PC-9 (cell line): Measurements from ENCODE around the gene CANX. TPM values are rescaled to one million over a fixed set of nuclear protein-coding genes. Genes with fewer than 3 reads are reported as not detected.

Experiments used
- BruUV-seq: library from RNA; stranded (reverse); fragments of 400-500 nt; replicated peaks from 2 replicates; lab custom pipeline; 2021; lab: Mats Ljungman, UMichigan
- CTCF ChIA-PET: fragments of 300-600 bp; sonication (Branson Sonifier 250); formaldehyde crosslinking; loops from one replicate; lab custom pipeline; 2022; ENCODE audit warnings: antibody characterized with exemption; lab: Charles Lee
- POLR2A ChIA-PET: fragments of 300-600 bp; sonication (Branson Sonifier 250); formaldehyde crosslinking; loops from one replicate; lab custom pipeline; 2022; ENCODE audit warnings: antibody characterized with exemption; ENCODE audit not compliant: unreplicated experiment; lab: Charles Lee
- DNase-seq, 2 experiments: peaks; one replicate each; pipeline versions ENCODE4 v3.0.0 to v3.0.0-alpha.2; 2015 to 2022; ENCODE audit warnings: mixed read lengths in 1 of 2
- H2AFZ ChIP-seq: fragments of 200-600 bp; sonication (generic); 2 replicates; pipeline ENCODE4 v1.8.1; 2017; ENCODE audit warnings: antibody characterized with exemption
- H3F3A ChIP-seq: fragments of 200-600 bp; sonication (generic); 2 replicates; pipeline ENCODE4 v1.8.1; 2017; ENCODE audit warnings: antibody characterized with exemption, mild to moderate bottlenecking, low read depth; ENCODE audit not compliant: insufficient read depth
- H3K27ac ChIP-seq: fragments of 200-600 bp; sonication (generic); 2 replicates; pipeline ENCODE4 v1.6.1; 2016; ENCODE audit warnings: mixed run types
- H3K27me3 ChIP-seq: fragments of 200-600 bp; sonication (generic); 2 replicates; pipeline ENCODE4 v1.6.1; 2016; ENCODE audit warnings: low read depth, mixed run types; ENCODE audit not compliant: insufficient read depth
- H3K36me3 ChIP-seq: fragments of 200-600 bp; sonication (generic); 2 replicates; pipeline ENCODE4 v1.6.1; 2016; ENCODE audit warnings: low read depth, mixed run types
- H3K4me1 ChIP-seq: fragments of 200-600 bp; sonication (generic); replicated peaks from 2 replicates; pipeline ENCODE4 v1.6.1; 2016; ENCODE audit warnings: mixed run types; ENCODE audit not compliant: insufficient read depth
- H3K4me2 ChIP-seq: fragments of 200-600 bp; sonication (generic); 2 replicates; pipeline ENCODE4 v1.6.1; 2017; ENCODE audit warnings: mixed run types
- H3K4me3 ChIP-seq: fragments of 200-600 bp; sonication (generic); 2 replicates; pipeline ENCODE4 v1.6.1; 2016; ENCODE audit warnings: mixed run types
- H3K79me2 ChIP-seq: fragments of 200-600 bp; sonication (generic); 2 replicates; pipeline ENCODE4 v1.6.1; 2017; ENCODE audit warnings: low read depth, mixed run types
- H3K9me2 ChIP-seq: fragments of 200-600 bp; sonication (generic); 2 replicates; pipeline ENCODE4 v1.8.1; 2017; ENCODE audit warnings: mild to moderate bottlenecking; ENCODE audit not compliant: insufficient read depth
- H3K9me3 ChIP-seq: fragments of 200-600 bp; sonication (generic); 2 replicates; pipeline ENCODE4 v1.8.1; 2016; ENCODE audit warnings: low read depth; ENCODE audit not compliant: insufficient read depth
- H4K20me1 ChIP-seq: fragments of 200-600 bp; sonication (generic); 2 replicates; pipeline ENCODE4 v1.8.1; 2017; ENCODE audit not compliant: insufficient read depth
- EZH2 ChIP-seq: fragments of 200-600 bp; sonication (generic); IDR thresholded peaks from 2 replicates; pipeline ENCODE4 v1.8.0; 2017; ENCODE audit warnings: antibody characterized with exemption, low read depth
- intact Hi-C: fragments of 100-400 bp; cut with micrococcal nuclease; formaldehyde crosslinking; loops from one replicate; pipeline ENCODE4 v1.10.0; 2022; ENCODE audit not compliant: unreplicated experiment
- total RNA-seq: library from RNA; stranded (reverse); gene quantifications from 2 replicates; pipeline ENCODE4 v1.2.3, GENCODE V29; 2021
- TF ChIP-seq, protein P1 (sequence below): fragments of 200-600 bp; sonication (generic); conservative IDR thresholded peaks from 2 replicates; pipeline ENCODE4 v1.6.1; 2017; ENCODE audit warnings: mixed run types, antibody characterized with exemption, mild to moderate bottlenecking, moderate library complexity

The CANX gene
- total RNA-seq, 1 experiment from 2014 or later, result 712 TPM

GRCh38 chr5:179777909-179778308, 79.1 kb downstream of the CANX start:
- POLR2A ChIA-PET, result interaction anchor here (0.7 kb wide), 1 partner anchor 41 kb away, joined by 3 read pairs; no protein-coding TSS in a partner anchor
- H3K36me3 ChIP-seq, result no peaks in the 10 kb centered on the region

DNA sequence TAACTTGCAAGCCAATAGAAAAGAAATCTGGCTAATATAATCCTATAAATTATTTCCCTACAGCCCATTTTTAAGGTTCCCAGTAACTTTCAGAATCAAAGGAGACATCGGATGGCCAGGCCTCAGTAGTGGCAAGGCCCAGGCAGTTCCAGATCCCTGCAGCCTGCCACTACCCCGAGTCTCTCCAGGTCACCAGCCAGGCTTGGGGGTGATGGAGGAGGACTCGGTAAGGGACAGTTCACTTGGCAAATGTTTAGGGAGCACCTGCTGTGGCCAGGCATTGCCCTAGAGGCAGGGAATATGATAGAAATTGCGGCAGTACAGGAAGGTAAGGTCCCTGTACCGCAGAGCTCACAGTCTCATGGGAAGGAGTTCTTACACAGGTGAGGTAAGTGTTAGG, 79.8 kb downstream of the CANX start:
- Histone ChIP-seq H3K4me2 (no peak overlapping the region), H3K4me1 (no peaks in the 10 kb centered on the region), H3K27me3 (no peaks in the 10 kb centered on the region), H3K9me2 (no peaks in the 10 kb centered on the region), H3K4me3 (no peak overlapping the region), H2AFZ (no peak overlapping the region), H4K20me1 (no peaks in the 10 kb centered on the region), H3K79me2 (no peaks in the 10 kb centered on the region), H3K9me3 (no peaks in the 10 kb centered on the region), H3F3A (no peaks in the 10 kb centered on the region), H3K27ac (no peak overlapping the region), H3K36me3 (no peaks in the 10 kb centered on the region)
- ChIA-PET CTCF (no interaction called here), POLR2A (interaction anchor here (0.7 kb wide), 1 partner anchor 42 kb away, joined by 3 read pairs; no protein-coding TSS in a partner anchor)
- no peak for DNase-seq
- intact Hi-C loops, result no loop called here
- no TSS peak for BruUV-seq
- TF ChIP-seq, protein P1, sequence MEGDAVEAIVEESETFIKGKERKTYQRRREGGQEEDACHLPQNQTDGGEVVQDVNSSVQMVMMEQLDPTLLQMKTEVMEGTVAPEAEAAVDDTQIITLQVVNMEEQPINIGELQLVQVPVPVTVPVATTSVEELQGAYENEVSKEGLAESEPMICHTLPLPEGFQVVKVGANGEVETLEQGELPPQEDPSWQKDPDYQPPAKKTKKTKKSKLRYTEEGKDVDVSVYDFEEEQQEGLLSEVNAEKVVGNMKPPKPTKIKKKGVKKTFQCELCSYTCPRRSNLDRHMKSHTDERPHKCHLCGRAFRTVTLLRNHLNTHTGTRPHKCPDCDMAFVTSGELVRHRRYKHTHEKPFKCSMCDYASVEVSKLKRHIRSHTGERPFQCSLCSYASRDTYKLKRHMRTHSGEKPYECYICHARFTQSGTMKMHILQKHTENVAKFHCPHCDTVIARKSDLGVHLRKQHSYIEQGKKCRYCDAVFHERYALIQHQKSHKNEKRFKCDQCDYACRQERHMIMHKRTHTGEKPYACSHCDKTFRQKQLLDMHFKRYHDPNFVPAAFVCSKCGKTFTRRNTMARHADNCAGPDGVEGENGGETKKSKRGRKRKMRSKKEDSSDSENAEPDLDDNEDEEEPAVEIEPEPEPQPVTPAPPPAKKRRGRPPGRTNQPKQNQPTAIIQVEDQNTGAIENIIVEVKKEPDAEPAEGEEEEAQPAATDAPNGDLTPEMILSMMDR, result no peak
- TF ChIP-seq EZH2, result no peak

More at GRCh38 chr5:179777909-179778308, 79.1 kb downstream of the CANX start:
- H3K4me2 ChIP-seq, result no peak overlapping the region
- no peak overlapping the region for H3K4me3 ChIP-seq
- DNase-seq, result no peak
- H3K4me1 ChIP-seq, result no peaks in the 10 kb centered on the region
- intact Hi-C loops, result no loop called here
- H4K20me1 ChIP-seq, result no peaks in the 10 kb centered on the region
- H3K27me3 ChIP-seq, result no peaks in the 10 kb centered on the region
- no peaks in the 10 kb centered on the region for H3K9me2 ChIP-seq
- CTCF ChIA-PET, result no interaction called here
- no peaks in the 10 kb centered on the region for H3K9me3 ChIP-seq
- no peak overlapping the region for H3K27ac ChIP-seq
- H3F3A ChIP-seq, result no peaks in the 10 kb centered on the region
- BruUV-seq, result no TSS peak
- no peak for TF ChIP-seq EZH2
- TF ChIP-seq, protein P1, result no peak
- H2AFZ ChIP-seq, result no peak overlapping the region
- H3K79me2 ChIP-seq, result no peaks in the 10 kb centered on the region

DNA sequence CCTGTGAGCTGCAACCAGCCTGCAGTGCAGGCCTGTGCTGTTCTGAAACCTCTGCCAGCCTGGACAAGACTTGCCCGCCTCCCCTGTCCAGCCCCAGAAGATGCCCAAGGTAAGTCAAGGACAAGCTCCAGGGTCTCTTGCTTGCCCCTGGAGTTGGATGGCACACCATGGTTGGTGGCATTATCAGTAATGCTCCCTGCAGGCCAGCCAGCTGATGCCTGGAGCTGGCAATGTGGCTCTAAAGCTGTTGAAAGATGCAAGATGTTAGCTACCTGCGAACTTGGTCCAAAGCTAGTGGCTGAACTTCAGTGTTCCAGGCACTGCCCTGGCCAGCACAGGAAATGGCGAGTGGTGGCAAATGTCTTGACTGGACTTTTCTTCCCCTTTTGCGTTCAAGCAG, 81.1 kb downstream of the CANX start:
- no peaks in the 10 kb centered on the region for H3K36me3 ChIP-seq
- POLR2A ChIA-PET, result interaction anchor here (0.8 kb wide), 1 partner anchor 14 kb away, joined by 3 read pairs; the partner anchor contains the start of gene LTC4S
- no peaks in the 10 kb centered on the region for H4K20me1 ChIP-seq
- H3F3A ChIP-seq, result peaks cover 4% of the 10 kb centered on the region; the same call in 1 of the 2 replicates
- CTCF ChIA-PET, result no interaction called here
- no peak overlapping the region for H3K4me2 ChIP-seq
- H3K27me3 ChIP-seq, result no peaks in the 10 kb centered on the region
- H3K9me2 ChIP-seq, result no peaks in the 10 kb centered on the region
- H3K79me2 ChIP-seq, result no peaks in the 10 kb centered on the region
- H3K9me3 ChIP-seq, result no peaks in the 10 kb centered on the region
- H3K4me3 ChIP-seq, result no peak overlapping the region
- BruUV-seq, result no TSS peak
- DNase-seq, result no peak
- intact Hi-C loops, result no loop called here
- H3K4me1 ChIP-seq, result no peaks in the 10 kb centered on the region
- H2AFZ ChIP-seq, result no peak overlapping the region
- TF ChIP-seq EZH2, result no peak
- TF ChIP-seq, protein P1, result no peak
- no peak overlapping the region for H3K27ac ChIP-seq
